K562 (cell line): ENCODE data around the gene TTYH2. TPM values are rescaled to one million over a fixed set of nuclear protein-coding genes. Genes with fewer than 3 reads are reported as not detected.

Source experiments
- ATAC-seq: fragments of 200-7000 bp; cut with Tn5 transposase; 3 replicates; pipeline ENCODE4 v1.9.1; 2020; ENCODE audit warnings: moderate library complexity
- BruUV-seq: library from RNA; stranded (reverse); fragments of 400-500 nt; replicated peaks from 2 replicates; lab custom pipeline; 2021; lab: Mats Ljungman, UMichigan
- CTCF ChIA-PET: fragments of 300-600 bp; formaldehyde crosslinking; extraction: SDS; loops from one replicate; lab custom pipeline; 2021; ENCODE audit warnings: low intra/inter-chr PET ratio; lab: Yijun Ruan, JAX
- POLR2A ChIA-PET: fragments of 300-600, 350-650 bp; sonication (Branson Sonifier 250); formaldehyde crosslinking; extraction: SDS; loops from one replicate; lab custom pipeline; 2021; ENCODE audit warnings: antibody characterized with exemption, inconsistent platforms; lab: Yijun Ruan, JAX
- DNase-seq, 4 experiments: peaks; one replicate each; pipeline versions ENCODE4 v3.0.0 to v3.0.0-alpha.2; 2011 to 2018; ENCODE audit warnings: low spot score in 3 of 4, mixed read lengths in 3 of 4; ENCODE audit errors: extremely low read depth in 1 of 4
- FAIRE-seq: peaks from 2 replicates; lab custom pipeline; 2011; peaks lifted over from hg19 to GRCh38; lab: Jason Lieb, UNC
- H2AFZ ChIP-seq: 2 replicates; pipeline ENCODE4 v1.6.0; 2011; ENCODE audit warnings: low read depth, low read length, control low read depth, inconsistent platforms
- H3K27ac ChIP-seq: fragments of 200-600 bp; 3 replicates; pipeline ENCODE4 v1.8.0; 2011; ENCODE audit warnings: low read depth, mild to moderate bottlenecking, control low read depth, inconsistent platforms, low read length, moderate library complexity, mixed read lengths; ENCODE audit errors: extremely low read depth
- H3K27me3 ChIP-seq, 2 experiments: fragments of 300-600 bp in 1 of 2; 2 replicates in 1 of 2; 3 replicates in 1 of 2; pipeline versions ENCODE4 v1.6.0 to v1.8.0; 2011; ENCODE audit warnings: inconsistent platforms in 2 of 2, low read length in 2 of 2, mild to moderate bottlenecking in 1 of 2, mixed read lengths in 1 of 2, moderate library complexity in 1 of 2; ENCODE audit not compliant: control insufficient read depth in 2 of 2, insufficient read depth in 2 of 2
- H3K36me3 ChIP-seq: fragments of 300-600 bp; 3 replicates; pipeline ENCODE4 v1.8.0; 2011; ENCODE audit warnings: mild to moderate bottlenecking, low read length, inconsistent platforms; ENCODE audit not compliant: control insufficient read depth, insufficient read depth
- H3K4me1 ChIP-seq, 2 experiments: fragments of 200-600 bp in 1 of 2; replicated peaks in 1 of 2; 2 replicates in 1 of 2; 3 replicates in 1 of 2; pipeline versions ENCODE4 v1.5.1 to v1.8.0; 2011; ENCODE audit warnings: inconsistent platforms in 2 of 2, low read length in 2 of 2, mild to moderate bottlenecking in 1 of 2, mixed read lengths in 1 of 2, moderate library complexity in 1 of 2; ENCODE audit not compliant: control insufficient read depth in 2 of 2, insufficient read depth in 2 of 2
- H3K4me2 ChIP-seq: 2 replicates; pipeline ENCODE4 v1.6.1; 2011; ENCODE audit warnings: low read length, control low read depth, inconsistent platforms, mixed read lengths; ENCODE audit not compliant: insufficient read depth
- H3K4me3 ChIP-seq: fragments of 200-600 bp; sonication (generic), shearing (Covaris generic); 2 replicates; pipeline ENCODE4 v1.5.1; 2016; ENCODE audit warnings: control low read depth, inconsistent platforms
- H3K79me2 ChIP-seq: fragments of 200-600 bp; 3 replicates; pipeline ENCODE4 v1.8.0; 2011; ENCODE audit warnings: low read length, inconsistent platforms; ENCODE audit not compliant: control insufficient read depth, insufficient read depth
- H3K9ac ChIP-seq, 2 experiments: 2 replicates each; pipeline versions ENCODE4 v1.6.0 to v1.6.1; 2011; ENCODE audit warnings: low read depth in 2 of 2, low read length in 2 of 2, control low read depth in 1 of 2, inconsistent platforms in 1 of 2, mild to moderate bottlenecking in 1 of 2, mixed read lengths in 1 of 2; ENCODE audit not compliant: insufficient read depth in 1 of 2
- H3K9me1 ChIP-seq: one replicate; pipeline ENCODE4 v1.6.0; 2011; ENCODE audit warnings: inconsistent platforms, mild to moderate bottlenecking, low read length, moderate library complexity; ENCODE audit not compliant: control insufficient read depth, insufficient read depth
- H3K9me3 ChIP-seq: replicated peaks from 2 replicates; pipeline ENCODE4 v1.5.1; 2011; ENCODE audit warnings: low read depth, low read length, inconsistent platforms; ENCODE audit not compliant: control insufficient read depth, insufficient read depth
- H4K20me1 ChIP-seq: replicated peaks from 2 replicates; pipeline ENCODE4 v1.6.1; 2011; ENCODE audit warnings: low read length, inconsistent platforms, mixed read lengths; ENCODE audit not compliant: control insufficient read depth, insufficient read depth
- CEBPB ChIP-seq: fragments of 450-650 bp; IDR thresholded peaks from 2 replicates; pipeline ENCODE4 v1.6.1; 2016; ENCODE audit warnings: missing genetic modification characterization, missing compliant biosample characterization
- FOXA1 ChIP-seq: fragments of 450-650 bp; IDR thresholded peaks from 2 replicates; pipeline ENCODE4 v1.6.1; 2016; ENCODE audit warnings: mild to moderate bottlenecking, borderline replicate concordance
- GTF2A2 ChIP-seq: IDR thresholded peaks from 2 replicates; pipeline ENCODE4 v1.6.1; 2016; ENCODE audit warnings: mild to moderate bottlenecking, missing genetic modification characterization, missing compliant biosample characterization
- MLLT1 ChIP-seq, 2 experiments: fragments of 450-650 bp; IDR thresholded peaks; 2 replicates each; pipeline ENCODE4 v1.6.1; 2016
- PRPF4 ChIP-seq: fragments of 200-400 bp; formaldehyde crosslinking; IDR thresholded peaks from one replicate; pipeline ENCODE4 v1.6.1; 2017; ENCODE audit warnings: low read length, low read depth, mild to moderate bottlenecking; ENCODE audit not compliant: insufficient read depth, poor library complexity, severe bottlenecking
- TAF7 ChIP-seq: fragments of 450-650 bp; IDR thresholded peaks from 2 replicates; pipeline ENCODE4 v1.6.1; 2016; ENCODE audit warnings: missing genetic modification characterization, missing compliant biosample characterization
- ZNF277 ChIP-seq: fragments of 250-450 bp; sonication (Bioruptor Pico); IDR thresholded peaks from 2 replicates; pipeline ENCODE4 v1.8.0; 2022; ENCODE audit warnings: inconsistent platforms, mild to moderate bottlenecking, moderate library complexity, borderline replicate concordance
- ZNF318 ChIP-seq, 2 experiments: fragments of 450-650 bp; IDR thresholded peaks; 2 replicates each; pipeline ENCODE4 v1.6.1; 2016; ENCODE audit warnings: mild to moderate bottlenecking in 2 of 2, borderline replicate concordance in 1 of 2, low read depth in 1 of 2, moderate library complexity in 1 of 2
- ZNF583 ChIP-seq: fragments of 250-450 bp; sonication (Bioruptor Pico); IDR thresholded peaks from 2 replicates; pipeline ENCODE4 v1.4.0; 2020
- WGBS: fragments of 100-300 bp; shearing (Covaris generic); methylation state at CpG from one replicate; pipeline ENCODE4 v1.1.6; 2016; ENCODE audit warnings: low coverage, mixed read lengths; ENCODE audit not compliant: insufficient coverage; ENCODE audit errors: missing lambda C conversion rate; 5-methylcytosine and 5-hydroxymethylcytosine counted together
- in situ Hi-C: fragments of 300-500 bp; cut with MboI; formaldehyde crosslinking; loops from 4 replicates; pipeline ENCODE4 v1.15.0; 2018; ENCODE audit warnings: inconsistent platforms, mixed read lengths
- intact Hi-C: fragments of 100-400 bp; cut with micrococcal nuclease; formaldehyde crosslinking; loops from 2 replicates; pipeline ENCODE4 v1.14.2; 2022
- polyA plus RNA-seq, 8 experiments: library from polyadenylated mRNA; depleted of rRNA in 4 of 8; stranded (reverse) in 5 of 8; unstranded in 3 of 8; fragments of >200 nt; fragmentation: Nextera tagmentation in 2 of 8; fragmentation: Illumina TruSeq in 1 of 8; extraction: Ambion mirVana in 2 of 8; extraction: Trizol in 1 of 8; gene quantifications; 2 replicates each; pipeline versions ENCODE4 v1.2.1 to v1.2.3, GENCODE V29; 2011 to 2014; ENCODE audit warnings: inconsistent platforms in 1 of 8, missing spikeins in 1 of 8
- total RNA-seq, 7 experiments: library from RNA; depleted of rRNA in 6 of 7; stranded (reverse); fragments of >200 nt in 6 of 7; fragmentation: Illumina TruSeq in 2 of 7; extraction: Trizol in 2 of 7; gene quantifications; 2 replicates each; pipeline versions ENCODE4 v1.2.1 to v1.2.3, GENCODE V29; 2011 to 2021; ENCODE audit warnings: low replicate concordance in 1 of 7

The TTYH2 gene
- total and polyA plus RNA-seq, 9 of the 15 experiments (the other 6 are each of a cell fraction or from before 2014, with no cell fraction given): 0.03 to 2.0 (median 0.91) TPM

- ATAC-seq: no peak
- ChIA-PET POLR2A (interaction anchor here (1.1 to 1.8 kb wide), 2 partner anchors 9 to 10 kb away, joined by 3 to 5 read pairs; no protein-coding TSS in a partner anchor), CTCF (no interaction called here)
- Histone ChIP-seq H3K4me3 (no peak overlapping the region), H4K20me1 (peaks cover 17% of the 10 kb centered on the region; the same call in 1 of the 2 replicates), H3K36me3 (peaks cover 1% of the 10 kb centered on the region; the same call in 1 of the 3 replicates), H3K27ac (no peak overlapping the region), H3K4me1 (peaks cover 0 to 14% of the 10 kb centered on the region in 2 experiments; a peak in 3 of 5 replicates), H2AFZ (no peak overlapping the region), H3K79me2 (peaks cover 3% of the 10 kb centered on the region), H3K9ac (no peak overlapping the region), H3K9me3 (no peaks in the 10 kb centered on the region), H3K27me3 (peaks cover 48 to 82% of the 10 kb centered on the region in 2 experiments), H3K9me1 (no peaks in the 10 kb centered on the region), H3K4me2 (no peak overlapping the region)
- WGBS: 8% methylated on average over 6 of the region's 6 CpGs
- no peak for DNase-seq
- in situ Hi-C loops: no loop called here
- BruUV-seq: no TSS peak
- FAIRE-seq: no peak
- intact Hi-C loops: loop anchor here (2.0 kb wide), 1 partner anchor 108 kb away; no protein-coding TSS in a partner anchor
- no peak for TF ChIP-seq TAF7 (tag)
- TF ChIP-seq PRPF4: no peak
- no peak for TF ChIP-seq ZNF583 (CRISPR knock-in tag)
- no peak for TF ChIP-seq FOXA1
- no peak for TF ChIP-seq MLLT1 (IDR thresholded peaks at IDR 0.05)
- TF ChIP-seq CEBPB (tag): no peak
- no peak for TF ChIP-seq GTF2A2 (tag)
- no peak for TF ChIP-seq ZNF318 (IDR thresholded peaks at IDR 0.05; ENCODE audit: borderline replicate concordance in 1 of 2, low read depth in 1 of 2)
- TF ChIP-seq ZNF277 (CRISPR knock-in tag): no peak
These were observed 14.7 kb upstream of the TTYH2 start for GRCh38 chr17:74198694-74199093.
